ENCODE data around the gene MRNIP.

Gene MRNIP

DNA sequence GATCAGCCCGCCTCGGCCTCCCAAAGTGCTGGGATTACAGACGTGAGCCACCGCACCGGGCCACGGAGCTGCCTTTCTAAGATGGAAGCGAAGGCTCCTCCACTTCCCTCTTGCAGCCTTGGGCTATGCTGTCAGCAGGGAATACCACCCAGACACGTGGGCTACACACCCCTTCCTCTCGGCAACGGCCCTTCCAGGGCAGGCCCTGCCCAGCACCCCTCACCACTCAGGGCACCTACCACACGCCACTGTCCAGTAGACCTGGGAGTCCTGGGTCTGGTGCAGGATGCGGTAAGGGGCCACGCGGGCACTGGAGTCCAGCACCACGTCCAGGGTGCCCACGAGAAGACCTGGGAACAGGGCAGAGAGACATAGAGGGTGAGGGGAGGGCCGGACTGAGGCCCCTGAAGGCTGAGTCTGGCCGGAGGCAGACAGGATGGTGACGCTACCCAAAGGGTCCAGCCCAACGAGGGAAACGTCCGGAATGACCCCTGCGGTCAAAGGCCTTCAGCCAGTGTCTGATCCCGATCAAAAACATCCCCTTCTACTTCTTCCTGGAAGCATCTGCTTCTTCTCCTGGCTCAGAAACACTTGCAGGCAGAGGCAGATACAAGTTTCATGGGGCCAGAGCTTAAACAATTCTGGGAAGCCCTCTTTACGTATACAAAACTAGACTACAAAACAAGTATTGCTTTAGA is 46.0 kb upstream of the MRNIP start:
- Histone ChIP-seq H3K79me2 (ENCODE audit: insufficient read depth, low read length) (no peaks in the 10 kb centered on the region), H3F3A (ENCODE audit: insufficient read depth, low read length) (no peaks in the 10 kb centered on the region), H3K27ac (ENCODE audit: low read depth, low read length, poor library complexity, severe bottlenecking) (no peak overlapping the region), H2AFZ (ENCODE audit: low read length) (no peak overlapping the region), H3K36me3 (ENCODE audit: insufficient read depth, low read length) (peaks cover 37% of the 10 kb centered on the region), H3K9me3 (ENCODE audit: low read length) (no peaks in the 10 kb centered on the region), H3K4me1 (ENCODE audit: insufficient read depth, low read length, severe bottlenecking) (peaks cover 29% of the 10 kb centered on the region), H3K9ac (ENCODE audit: low read length) (no peak overlapping the region), H3K27me3 (ENCODE audit: insufficient read depth, low read length) (no peaks in the 10 kb centered on the region), H3K9me2 (ENCODE audit: low read depth, low read length) (no peaks in the 10 kb centered on the region), H3K4me3 (ENCODE audit: low read depth, low read length, poor library complexity, severe bottlenecking) (no peak overlapping the region), H4K20me1 (ENCODE audit: insufficient read depth, low read length) (no peaks in the 10 kb centered on the region), H3K4me2 (ENCODE audit: low read length) (no peak overlapping the region)
- TF ChIP-seq, protein P1, sequence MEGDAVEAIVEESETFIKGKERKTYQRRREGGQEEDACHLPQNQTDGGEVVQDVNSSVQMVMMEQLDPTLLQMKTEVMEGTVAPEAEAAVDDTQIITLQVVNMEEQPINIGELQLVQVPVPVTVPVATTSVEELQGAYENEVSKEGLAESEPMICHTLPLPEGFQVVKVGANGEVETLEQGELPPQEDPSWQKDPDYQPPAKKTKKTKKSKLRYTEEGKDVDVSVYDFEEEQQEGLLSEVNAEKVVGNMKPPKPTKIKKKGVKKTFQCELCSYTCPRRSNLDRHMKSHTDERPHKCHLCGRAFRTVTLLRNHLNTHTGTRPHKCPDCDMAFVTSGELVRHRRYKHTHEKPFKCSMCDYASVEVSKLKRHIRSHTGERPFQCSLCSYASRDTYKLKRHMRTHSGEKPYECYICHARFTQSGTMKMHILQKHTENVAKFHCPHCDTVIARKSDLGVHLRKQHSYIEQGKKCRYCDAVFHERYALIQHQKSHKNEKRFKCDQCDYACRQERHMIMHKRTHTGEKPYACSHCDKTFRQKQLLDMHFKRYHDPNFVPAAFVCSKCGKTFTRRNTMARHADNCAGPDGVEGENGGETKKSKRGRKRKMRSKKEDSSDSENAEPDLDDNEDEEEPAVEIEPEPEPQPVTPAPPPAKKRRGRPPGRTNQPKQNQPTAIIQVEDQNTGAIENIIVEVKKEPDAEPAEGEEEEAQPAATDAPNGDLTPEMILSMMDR (IDR thresholded peaks at IDR 0.05; ENCODE audit: low read length): no peak
- TF ChIP-seq EZH2 (IDR thresholded peaks at IDR 0.05; ENCODE audit: borderline replicate concordance, low read length): no peak

DNA sequence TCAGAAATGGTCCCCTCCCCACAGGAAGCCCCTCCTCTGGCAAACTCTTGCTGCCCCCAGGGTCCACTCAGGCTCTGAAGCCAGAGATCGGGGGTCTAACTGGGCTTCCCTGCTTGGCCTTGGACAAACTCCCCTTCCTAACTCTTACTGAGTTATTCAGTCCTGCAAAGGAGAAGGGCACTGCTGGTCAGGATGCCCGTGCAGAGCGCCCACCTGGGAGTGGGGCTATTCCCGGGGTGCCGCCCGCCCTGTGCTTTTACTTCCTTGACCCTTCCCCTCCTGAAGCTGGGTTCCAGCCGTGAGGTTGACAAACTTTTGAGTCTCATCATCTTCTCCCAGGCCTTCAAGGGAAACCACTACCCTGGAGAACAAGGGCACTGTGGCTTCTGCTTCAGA is 44.1 kb upstream of the MRNIP start:
- Histone ChIP-seq H3K9me2 (ENCODE audit: low read depth, low read length) (no peaks in the 10 kb centered on the region), H3K4me2 (ENCODE audit: low read length) (no peak overlapping the region), H3K9ac (ENCODE audit: low read length) (no peak overlapping the region), H2AFZ (ENCODE audit: low read length) (no peak overlapping the region), H3K36me3 (ENCODE audit: insufficient read depth, low read length) (peaks cover 51% of the 10 kb centered on the region), H3K9me3 (ENCODE audit: low read length) (no peaks in the 10 kb centered on the region), H3K27me3 (ENCODE audit: insufficient read depth, low read length) (no peaks in the 10 kb centered on the region), H3K4me3 (ENCODE audit: low read depth, low read length, poor library complexity, severe bottlenecking) (no peak overlapping the region), H4K20me1 (ENCODE audit: insufficient read depth, low read length) (no peaks in the 10 kb centered on the region), H3K4me1 (ENCODE audit: insufficient read depth, low read length, severe bottlenecking) (peaks cover 22% of the 10 kb centered on the region), H3K27ac (ENCODE audit: low read depth, low read length, poor library complexity, severe bottlenecking) (no peak overlapping the region), H3F3A (ENCODE audit: insufficient read depth, low read length) (no peaks in the 10 kb centered on the region), H3K79me2 (ENCODE audit: insufficient read depth, low read length) (no peaks in the 10 kb centered on the region)
- TF ChIP-seq, protein P1 (IDR thresholded peaks at IDR 0.05; ENCODE audit: low read length): no peak
- no peak for TF ChIP-seq EZH2 (IDR thresholded peaks at IDR 0.05; ENCODE audit: borderline replicate concordance, low read length)

DNA sequence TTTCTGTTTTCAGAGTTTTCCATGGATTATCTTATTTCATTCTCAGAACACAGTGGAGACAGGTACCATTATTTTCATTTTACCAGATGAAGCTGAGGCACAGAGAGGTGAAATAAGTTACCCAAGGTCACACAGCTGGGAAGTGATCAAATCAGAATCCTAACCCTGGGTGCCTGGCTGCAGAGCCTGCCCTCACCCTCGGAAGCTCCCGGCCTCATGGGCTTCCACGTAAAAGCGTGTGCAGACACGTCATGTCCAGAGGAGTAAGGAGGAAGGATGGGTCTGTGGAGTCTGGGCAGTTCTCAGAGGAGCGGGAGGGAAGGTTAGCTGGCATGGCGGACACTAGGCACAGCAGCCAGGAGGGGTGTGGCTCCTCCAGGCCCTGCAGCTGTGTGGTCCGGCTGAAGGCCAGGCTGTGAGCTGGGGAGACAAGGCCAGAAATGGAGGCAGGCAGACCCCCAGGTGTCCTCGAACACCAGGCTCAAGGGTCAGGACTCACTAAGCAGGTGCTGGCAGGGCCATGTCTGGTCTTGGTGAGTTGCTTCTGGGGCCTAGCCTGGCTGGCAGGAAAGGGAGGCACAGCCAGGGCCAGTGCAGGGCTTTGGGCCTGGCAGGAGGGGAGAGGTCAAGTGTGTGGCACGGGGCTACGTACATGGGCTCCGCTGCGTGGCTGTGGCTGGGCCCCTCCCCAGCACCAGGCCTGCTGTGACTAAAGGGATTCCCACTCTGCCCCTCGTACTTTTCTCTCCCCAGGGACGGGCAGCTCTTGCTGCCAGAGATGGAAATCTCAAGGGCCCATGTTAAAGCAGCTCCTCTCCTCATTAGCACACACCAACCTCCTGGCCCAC is 43.5 kb upstream of the MRNIP start:
- no peaks in the 10 kb centered on the region for H3F3A ChIP-seq (ENCODE audit: insufficient read depth, low read length)
- peaks cover 22% of the 10 kb centered on the region for H3K4me1 ChIP-seq (ENCODE audit: insufficient read depth, low read length, severe bottlenecking)
- TF ChIP-seq, protein P1 (IDR thresholded peaks at IDR 0.05; ENCODE audit: low read length): no peak
- no peak for TF ChIP-seq EZH2 (IDR thresholded peaks at IDR 0.05; ENCODE audit: borderline replicate concordance, low read length)
- H3K27ac ChIP-seq (ENCODE audit: low read depth, low read length, poor library complexity, severe bottlenecking): no peak overlapping the region
- peaks cover 57% of the 10 kb centered on the region for H3K36me3 ChIP-seq (ENCODE audit: insufficient read depth, low read length)
- H3K9ac ChIP-seq (ENCODE audit: low read length): no peak overlapping the region
- H3K9me3 ChIP-seq (ENCODE audit: low read length): no peaks in the 10 kb centered on the region
- H3K9me2 ChIP-seq (ENCODE audit: low read depth, low read length): no peaks in the 10 kb centered on the region
- H2AFZ ChIP-seq (ENCODE audit: low read length): no peak overlapping the region
- no peak overlapping the region for H3K4me2 ChIP-seq (ENCODE audit: low read length)
- no peak overlapping the region for H3K4me3 ChIP-seq (ENCODE audit: low read depth, low read length, poor library complexity, severe bottlenecking)
- H3K27me3 ChIP-seq (ENCODE audit: insufficient read depth, low read length): no peaks in the 10 kb centered on the region
- H3K79me2 ChIP-seq (ENCODE audit: insufficient read depth, low read length): no peaks in the 10 kb centered on the region
- no peaks in the 10 kb centered on the region for H4K20me1 ChIP-seq (ENCODE audit: insufficient read depth, low read length)

All from OCI-LY1 (cell line).